Large intestine (tissue), 3 donors: ENCODE data around the gene RAI2. TPM values are rescaled to one million over a fixed set of nuclear protein-coding genes. Genes with fewer than 3 reads are reported as not detected.

ENCODE experiments used
- DNase-seq, 2 donors: peaks; one replicate each; pipeline versions ENCODE4 v3.0.0 to v3.0.0-alpha.2; 2013
- H3K27ac ChIP-seq: one replicate; pipeline ENCODE4 v1.5.1; 2013; ENCODE audit warnings: low read length
- H3K27me3 ChIP-seq: 2 replicates; pipeline ENCODE4 v1.6.1; 2013; ENCODE audit warnings: low read length; ENCODE audit not compliant: control insufficient read depth, insufficient read depth
- H3K36me3 ChIP-seq: 2 replicates; pipeline ENCODE4 v1.6.1; 2013; ENCODE audit warnings: low read length; ENCODE audit not compliant: control insufficient read depth, insufficient read depth
- H3K4me1 ChIP-seq: one replicate; pipeline ENCODE4 v1.6.1; 2013; ENCODE audit warnings: low read length; ENCODE audit not compliant: control insufficient read depth, insufficient read depth
- H3K4me3 ChIP-seq: one replicate; pipeline ENCODE4 v1.5.1; 2013; ENCODE audit warnings: low read length
- H3K9me3 ChIP-seq: one replicate; pipeline ENCODE4 v1.6.1; 2013; ENCODE audit warnings: mild to moderate bottlenecking, low read depth, low read length, moderate library complexity; ENCODE audit not compliant: control insufficient read depth
- whole genome bisulfite sequencing: methylation state at CpG from one replicate; pipeline ENCODE4 v1.1.5; 2013; ENCODE audit warnings: low lambda C conversion rate; ENCODE audit not compliant: insufficient coverage; 5-methylcytosine and 5-hydroxymethylcytosine counted together
- polyA plus RNA-seq: library from polyadenylated mRNA; unstranded; fragments of 120-200 nt; gene quantifications from one replicate; pipeline ENCODE4 v1.2.1, GENCODE V29; 2013

Gene RAI2
- polyA plus RNA-seq, 1 donor, result 5.9 TPM

- Histone ChIP-seq H3K27me3 (peaks cover 12% of the 10 kb centered on the region), H3K36me3 (no peaks in the 10 kb centered on the region), H3K27ac (no peak overlapping the region), H3K4me3 (no peak overlapping the region), H3K4me1 (peaks cover 11% of the 10 kb centered on the region), H3K9me3 (peaks cover 1% of the 10 kb centered on the region)
- no CpG with 5 or more reads among the region's 6 CpGs for WGBS
- no peak for DNase-seq
These were observed 6.6 kb downstream of the RAI2 start for GRCh38 chrX:17854531-17854930.

- WGBS, result no CpG with 5 or more reads among the region's 2 CpGs
- H3K27ac ChIP-seq, result no peak overlapping the region
These were observed 7.0 kb downstream of the RAI2 start for GRCh38 chrX:17854069-17854468.

GRCh38 chrX:17851874-17852273 lies 9.2 kb downstream of the RAI2 start:
- H3K27ac ChIP-seq, result no peak overlapping the region
- DNase-seq, result peak; percentile 29 to 46
- H3K36me3 ChIP-seq, result no peaks in the 10 kb centered on the region

More at GRCh38 chrX:17854069-17854468, 7.0 kb downstream of the RAI2 start:
- Histone ChIP-seq H3K4me3 (no peak overlapping the region), H3K9me3 (no peaks in the 10 kb centered on the region), H3K36me3 (no peaks in the 10 kb centered on the region), H3K4me1 (peaks cover 11% of the 10 kb centered on the region), H3K27me3 (peaks cover 10% of the 10 kb centered on the region)
- DNase-seq, result no peak

GRCh38 chrX:17848545-17849265 lies 12.4 kb downstream of the RAI2 start:
- no peaks in the 10 kb centered on the region for H3K9me3 ChIP-seq
- peaks cover 11% of the 10 kb centered on the region for H3K4me1 ChIP-seq
- no peak overlapping the region for H3K4me3 ChIP-seq
- WGBS, result no CpG with 5 or more reads among the region's 7 CpGs
- no peaks in the 10 kb centered on the region for H3K36me3 ChIP-seq
- H3K27ac ChIP-seq, result no peak overlapping the region
- no peak for DNase-seq
- no peaks in the 10 kb centered on the region for H3K27me3 ChIP-seq

More at GRCh38 chrX:17851874-17852273, 9.2 kb downstream of the RAI2 start:
- no CpG with 5 or more reads among the region's 7 CpGs for WGBS
- peaks cover 11% of the 10 kb centered on the region for H3K4me1 ChIP-seq
- H3K27me3 ChIP-seq, result no peaks in the 10 kb centered on the region
- H3K4me3 ChIP-seq, result no peak overlapping the region
- no peaks in the 10 kb centered on the region for H3K9me3 ChIP-seq

- no CpG with 5 or more reads among the region's 2 CpGs for WGBS
- no peak overlapping the region for H3K4me3 ChIP-seq
- no peaks in the 10 kb centered on the region for H3K9me3 ChIP-seq
- no peaks in the 10 kb centered on the region for H3K4me1 ChIP-seq
- H3K27ac ChIP-seq, result no peak overlapping the region
- H3K36me3 ChIP-seq, result no peaks in the 10 kb centered on the region
- no peak for DNase-seq
- no peaks in the 10 kb centered on the region for H3K27me3 ChIP-seq
These were observed 15.1 kb downstream of the RAI2 start for GRCh38 chrX:17846045-17846444.

- H3K27me3 ChIP-seq, result no peaks in the 10 kb centered on the region
- no peaks in the 10 kb centered on the region for H3K9me3 ChIP-seq
- no CpG with 5 or more reads among the region's 2 CpGs for WGBS
- H3K4me3 ChIP-seq, result no peak overlapping the region
- no peaks in the 10 kb centered on the region for H3K4me1 ChIP-seq
- no peaks in the 10 kb centered on the region for H3K36me3 ChIP-seq
- H3K27ac ChIP-seq, result no peak overlapping the region
- no peak for DNase-seq
These were observed 16.9 kb downstream of the RAI2 start for GRCh38 chrX:17844236-17844635.

GRCh38 chrX:17842769-17843525 lies 18.2 kb downstream of the RAI2 start:
- H3K4me3 ChIP-seq, result no peak overlapping the region
- no CpG with 5 or more reads among the region's 6 CpGs for WGBS
- DNase-seq, result no peak
- no peaks in the 10 kb centered on the region for H3K36me3 ChIP-seq
- no peaks in the 10 kb centered on the region for H3K4me1 ChIP-seq
- H3K27me3 ChIP-seq, result no peaks in the 10 kb centered on the region
- H3K9me3 ChIP-seq, result no peaks in the 10 kb centered on the region
- no peak overlapping the region for H3K27ac ChIP-seq

- H3K4me1 ChIP-seq, result no peaks in the 10 kb centered on the region
- H3K27me3 ChIP-seq, result no peaks in the 10 kb centered on the region
- no peaks in the 10 kb centered on the region for H3K9me3 ChIP-seq
- H3K27ac ChIP-seq, result no peak overlapping the region
- no peak overlapping the region for H3K4me3 ChIP-seq
- no peaks in the 10 kb centered on the region for H3K36me3 ChIP-seq
- no peak for DNase-seq
- WGBS, result no CpG with 5 or more reads among the region's 4 CpGs
These were observed 21.8 kb downstream of the RAI2 start for GRCh38 chrX:17839269-17839668.

- no peak for DNase-seq
- no peaks in the 10 kb centered on the region for H3K4me1 ChIP-seq
- no peaks in the 10 kb centered on the region for H3K27me3 ChIP-seq
- no CpG with 5 or more reads among the region's 3 CpGs for WGBS
- H3K9me3 ChIP-seq, result no peaks in the 10 kb centered on the region
- no peak overlapping the region for H3K4me3 ChIP-seq
- no peaks in the 10 kb centered on the region for H3K36me3 ChIP-seq
- no peak overlapping the region for H3K27ac ChIP-seq
These were observed 24.3 kb downstream of the RAI2 start for GRCh38 chrX:17836830-17837229.

GRCh38 chrX:17833954-17834353 lies 27.1 kb downstream of the RAI2 start:
- DNase-seq, result no peak
- H3K9me3 ChIP-seq, result no peaks in the 10 kb centered on the region
- no CpG with 5 or more reads among the region's 2 CpGs for WGBS

More at GRCh38 chrX:17833954-17834353, 27.1 kb downstream of the RAI2 start:
- Histone ChIP-seq H3K27ac (no peak overlapping the region), H3K4me3 (no peak overlapping the region), H3K27me3 (no peaks in the 10 kb centered on the region), H3K36me3 (no peaks in the 10 kb centered on the region), H3K4me1 (no peaks in the 10 kb centered on the region)
